ENCODE data around the gene RNF144A. TPM values are rescaled to one million over a fixed set of nuclear protein-coding genes. Genes with fewer than 3 reads are reported as not detected.

RNF144A gene
- total RNA-seq, 1 donor from 2014 or later: 9.6 TPM

GRCh38 chr2:6920743-6921064 lies 3.5 kb downstream of the RNF144A start:
- H3K9me3 Mint-ChIP-seq (ENCODE audit: unreplicated experiment): no peaks in the 10 kb centered on the region
- no peak for DNase-seq (ENCODE audit: extremely low spot score, unreplicated experiment)
- no peak overlapping the region for H3K4me3 Mint-ChIP-seq (ENCODE audit: unreplicated experiment)
- H3K36me3 Mint-ChIP-seq (ENCODE audit: unreplicated experiment): peaks cover 2% of the 10 kb centered on the region
- TF ChIP-seq CTCF (IDR thresholded peaks at IDR 0.05): no peak
- H3K27me3 Mint-ChIP-seq (ENCODE audit: unreplicated experiment): no peaks in the 10 kb centered on the region
- peak overlapping the region; percentile 41 for H3K27ac Mint-ChIP-seq (ENCODE audit: unreplicated experiment)
- peaks cover 31% of the 10 kb centered on the region for H3K4me1 Mint-ChIP-seq (ENCODE audit: unreplicated experiment)

GRCh38 chr2:6921321-6921922 lies 4.2 kb downstream of the RNF144A start:
- no peak for TF ChIP-seq CTCF (IDR thresholded peaks at IDR 0.05)
- H3K27me3 Mint-ChIP-seq (ENCODE audit: unreplicated experiment): no peaks in the 10 kb centered on the region
- peaks cover 2% of the 10 kb centered on the region for H3K36me3 Mint-ChIP-seq (ENCODE audit: unreplicated experiment)
- no peak overlapping the region for H3K4me3 Mint-ChIP-seq (ENCODE audit: unreplicated experiment)
- H3K4me1 Mint-ChIP-seq (ENCODE audit: unreplicated experiment): peaks cover 31% of the 10 kb centered on the region
- H3K27ac Mint-ChIP-seq (ENCODE audit: unreplicated experiment): no peak overlapping the region
- DNase-seq (ENCODE audit: extremely low spot score, unreplicated experiment): no peak
- H3K9me3 Mint-ChIP-seq (ENCODE audit: unreplicated experiment): no peaks in the 10 kb centered on the region

GRCh38 chr2:6922201-6922656 lies 5.0 kb downstream of the RNF144A start:
- no peaks in the 10 kb centered on the region for H3K9me3 Mint-ChIP-seq (ENCODE audit: unreplicated experiment)
- H3K27ac Mint-ChIP-seq (ENCODE audit: unreplicated experiment): no peak overlapping the region
- no peak for DNase-seq (ENCODE audit: extremely low spot score, unreplicated experiment)
- H3K4me1 Mint-ChIP-seq (ENCODE audit: unreplicated experiment): peaks cover 33% of the 10 kb centered on the region
- TF ChIP-seq CTCF (IDR thresholded peaks at IDR 0.05): no peak
- H3K27me3 Mint-ChIP-seq (ENCODE audit: unreplicated experiment): no peaks in the 10 kb centered on the region
- no peak overlapping the region for H3K4me3 Mint-ChIP-seq (ENCODE audit: unreplicated experiment)
- peaks cover 2% of the 10 kb centered on the region for H3K36me3 Mint-ChIP-seq (ENCODE audit: unreplicated experiment)

GRCh38 chr2:6923319-6923718 lies 6.1 kb downstream of the RNF144A start:
- H3K9me3 Mint-ChIP-seq (ENCODE audit: unreplicated experiment): no peaks in the 10 kb centered on the region
- no peak for TF ChIP-seq CTCF (IDR thresholded peaks at IDR 0.05)
- H3K27ac Mint-ChIP-seq (ENCODE audit: unreplicated experiment): no peak overlapping the region
- H3K36me3 Mint-ChIP-seq (ENCODE audit: unreplicated experiment): peaks cover 2% of the 10 kb centered on the region
- DNase-seq (ENCODE audit: extremely low spot score, unreplicated experiment): no peak
- no peak overlapping the region for H3K4me3 Mint-ChIP-seq (ENCODE audit: unreplicated experiment)
- no peaks in the 10 kb centered on the region for H3K27me3 Mint-ChIP-seq (ENCODE audit: unreplicated experiment)
- H3K4me1 Mint-ChIP-seq (ENCODE audit: unreplicated experiment): peaks cover 36% of the 10 kb centered on the region

- no peak for TF ChIP-seq CTCF (IDR thresholded peaks at IDR 0.05)
- H3K4me1 Mint-ChIP-seq (ENCODE audit: unreplicated experiment): peaks cover 41% of the 10 kb centered on the region
- no peak overlapping the region for H3K27ac Mint-ChIP-seq (ENCODE audit: unreplicated experiment)
- H3K36me3 Mint-ChIP-seq (ENCODE audit: unreplicated experiment): peaks cover 4% of the 10 kb centered on the region
- no peaks in the 10 kb centered on the region for H3K9me3 Mint-ChIP-seq (ENCODE audit: unreplicated experiment)
- H3K27me3 Mint-ChIP-seq (ENCODE audit: unreplicated experiment): no peaks in the 10 kb centered on the region
- H3K4me3 Mint-ChIP-seq (ENCODE audit: unreplicated experiment): no peak overlapping the region
- no peak for DNase-seq (ENCODE audit: extremely low spot score, unreplicated experiment)
Measured at GRCh38 chr2:6924101-6924923, 7.1 kb downstream of the RNF144A start.

Data from osteocyte (in vitro differentiated cells).